ENCODE measurements around the gene CLDN1. TPM values are rescaled to one million over a fixed set of nuclear protein-coding genes. Genes with fewer than 3 reads are reported as not detected.

Gene CLDN1
- total RNA-seq, 1 donor from 2014 or later = 11.4 TPM

DNA sequence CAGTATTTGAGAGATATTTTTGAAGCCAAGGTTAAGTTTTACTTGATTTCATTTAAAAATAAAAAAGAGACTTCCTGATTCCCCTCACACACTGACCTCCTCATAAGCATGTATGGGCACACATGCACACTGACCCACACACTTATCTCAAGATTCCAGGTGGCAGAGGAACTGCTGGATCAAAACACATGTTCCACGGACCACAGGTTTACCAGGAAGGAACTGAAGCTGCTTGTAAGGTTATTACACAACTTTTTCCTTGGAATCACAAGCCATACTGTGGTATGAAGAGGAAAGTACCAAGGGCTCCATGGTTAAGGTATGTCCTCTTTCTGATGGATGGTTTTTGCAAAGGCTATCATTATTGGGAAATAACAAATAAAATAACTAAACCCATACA lies 7.5 kb downstream of the CLDN1 start:
- TF ChIP-seq, protein P1, sequence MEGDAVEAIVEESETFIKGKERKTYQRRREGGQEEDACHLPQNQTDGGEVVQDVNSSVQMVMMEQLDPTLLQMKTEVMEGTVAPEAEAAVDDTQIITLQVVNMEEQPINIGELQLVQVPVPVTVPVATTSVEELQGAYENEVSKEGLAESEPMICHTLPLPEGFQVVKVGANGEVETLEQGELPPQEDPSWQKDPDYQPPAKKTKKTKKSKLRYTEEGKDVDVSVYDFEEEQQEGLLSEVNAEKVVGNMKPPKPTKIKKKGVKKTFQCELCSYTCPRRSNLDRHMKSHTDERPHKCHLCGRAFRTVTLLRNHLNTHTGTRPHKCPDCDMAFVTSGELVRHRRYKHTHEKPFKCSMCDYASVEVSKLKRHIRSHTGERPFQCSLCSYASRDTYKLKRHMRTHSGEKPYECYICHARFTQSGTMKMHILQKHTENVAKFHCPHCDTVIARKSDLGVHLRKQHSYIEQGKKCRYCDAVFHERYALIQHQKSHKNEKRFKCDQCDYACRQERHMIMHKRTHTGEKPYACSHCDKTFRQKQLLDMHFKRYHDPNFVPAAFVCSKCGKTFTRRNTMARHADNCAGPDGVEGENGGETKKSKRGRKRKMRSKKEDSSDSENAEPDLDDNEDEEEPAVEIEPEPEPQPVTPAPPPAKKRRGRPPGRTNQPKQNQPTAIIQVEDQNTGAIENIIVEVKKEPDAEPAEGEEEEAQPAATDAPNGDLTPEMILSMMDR (IDR thresholded peaks at IDR 0.05; ENCODE audit: unreplicated experiment) = no peak
- H3K9me3 Mint-ChIP-seq = no peaks in the 10 kb centered on the region
- H3K4me3 Mint-ChIP-seq = no peak overlapping the region
- H3K36me3 Mint-ChIP-seq = no peaks in the 10 kb centered on the region
- peaks cover 22% of the 10 kb centered on the region for H3K4me1 Mint-ChIP-seq
- peaks cover 9% of the 10 kb centered on the region for H3K27me3 Mint-ChIP-seq (ENCODE audit: low read depth)
- no peak for DNase-seq (ENCODE audit: low spot score in 2 of 2, unreplicated experiment in 2 of 2)
- H3K27ac Mint-ChIP-seq = no peak overlapping the region

DNA sequence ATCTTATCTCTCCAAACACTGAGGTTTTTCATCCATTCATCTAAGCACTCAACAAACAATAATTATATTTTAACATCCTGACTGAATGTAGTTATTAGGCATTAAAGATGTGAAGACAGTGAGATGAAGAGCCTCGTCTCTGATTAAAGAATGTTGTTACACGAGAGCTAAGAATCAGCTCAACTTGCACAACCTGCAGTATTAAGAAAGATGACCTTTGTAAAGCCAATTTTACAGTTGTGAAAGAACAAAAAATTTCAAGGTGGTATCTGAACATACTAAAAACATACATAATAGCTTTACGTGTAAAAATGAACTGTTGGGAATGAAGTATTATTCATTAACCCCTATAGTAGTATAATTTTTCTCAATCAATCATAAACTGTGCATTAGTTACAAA lies 12.8 kb downstream of the CLDN1 start:
- TF ChIP-seq, protein P1 (IDR thresholded peaks at IDR 0.05; ENCODE audit: unreplicated experiment) = no peak
- Mint-ChIP-seq H3K27me3 (ENCODE audit: low read depth) (no peaks in the 10 kb centered on the region), H3K4me1 (no peaks in the 10 kb centered on the region), H3K4me3 (no peak overlapping the region), H3K36me3 (no peaks in the 10 kb centered on the region), H3K9me3 (no peaks in the 10 kb centered on the region), H3K27ac (no peak overlapping the region)
- no peak for DNase-seq (ENCODE audit: low spot score in 2 of 2, unreplicated experiment in 2 of 2)

DNA sequence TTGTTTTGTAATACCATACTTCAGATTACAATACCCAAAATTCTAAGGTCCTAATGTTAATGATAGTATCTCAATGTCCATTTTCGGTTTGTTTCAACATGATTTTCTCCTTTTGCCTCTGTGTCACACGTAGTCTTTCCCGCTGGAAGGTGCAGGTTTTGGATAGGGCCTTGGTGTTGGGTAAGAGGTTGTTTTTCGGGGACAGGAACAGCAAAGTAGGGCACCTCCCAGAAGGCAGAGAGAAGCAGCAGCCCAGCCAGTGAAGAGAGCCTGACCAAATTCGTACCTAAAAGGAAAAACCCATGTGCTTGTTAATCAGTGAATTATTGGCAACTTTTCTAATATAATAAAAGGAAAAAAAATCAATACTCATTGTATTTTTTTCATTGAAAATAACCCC lies 14.1 kb downstream of the CLDN1 start:
- no peaks in the 10 kb centered on the region for H3K9me3 Mint-ChIP-seq
- no peaks in the 10 kb centered on the region for H3K27me3 Mint-ChIP-seq (ENCODE audit: low read depth)
- DNase-seq (ENCODE audit: low spot score in 2 of 2, unreplicated experiment in 2 of 2) = no peak
- peaks cover 4% of the 10 kb centered on the region for H3K4me1 Mint-ChIP-seq
- TF ChIP-seq, protein P1 (IDR thresholded peaks at IDR 0.05; ENCODE audit: unreplicated experiment) = no peak
- no peak overlapping the region for H3K4me3 Mint-ChIP-seq
- H3K27ac Mint-ChIP-seq = no peak overlapping the region
- H3K36me3 Mint-ChIP-seq = no peaks in the 10 kb centered on the region

DNA sequence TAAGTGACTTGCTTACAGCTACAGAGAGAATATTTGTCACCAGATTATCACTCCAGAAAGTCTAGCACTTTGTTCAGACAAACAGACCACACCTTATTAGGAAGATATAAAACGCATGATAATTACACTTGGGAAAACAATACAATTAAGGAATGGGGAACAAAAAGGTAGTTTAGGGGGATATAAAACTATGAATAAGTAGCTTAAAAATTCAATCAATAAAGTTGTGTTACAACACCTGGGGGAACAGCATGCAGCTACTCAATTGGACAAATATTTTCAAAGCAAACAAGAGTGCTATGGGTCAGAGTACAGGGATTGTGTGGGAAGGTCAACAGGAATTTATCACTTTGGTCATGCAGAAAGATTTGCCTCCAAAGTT lies 15.1 kb downstream of the CLDN1 start:
- TF ChIP-seq, protein P1 (IDR thresholded peaks at IDR 0.05; ENCODE audit: unreplicated experiment) = no peak
- Mint-ChIP-seq H3K4me3 (no peak overlapping the region), H3K27ac (no peak overlapping the region), H3K27me3 (ENCODE audit: low read depth) (no peaks in the 10 kb centered on the region), H3K36me3 (no peaks in the 10 kb centered on the region), H3K9me3 (no peaks in the 10 kb centered on the region), H3K4me1 (peaks cover 6% of the 10 kb centered on the region)
- no peak for DNase-seq (ENCODE audit: low spot score in 2 of 2, unreplicated experiment in 2 of 2)

DNA sequence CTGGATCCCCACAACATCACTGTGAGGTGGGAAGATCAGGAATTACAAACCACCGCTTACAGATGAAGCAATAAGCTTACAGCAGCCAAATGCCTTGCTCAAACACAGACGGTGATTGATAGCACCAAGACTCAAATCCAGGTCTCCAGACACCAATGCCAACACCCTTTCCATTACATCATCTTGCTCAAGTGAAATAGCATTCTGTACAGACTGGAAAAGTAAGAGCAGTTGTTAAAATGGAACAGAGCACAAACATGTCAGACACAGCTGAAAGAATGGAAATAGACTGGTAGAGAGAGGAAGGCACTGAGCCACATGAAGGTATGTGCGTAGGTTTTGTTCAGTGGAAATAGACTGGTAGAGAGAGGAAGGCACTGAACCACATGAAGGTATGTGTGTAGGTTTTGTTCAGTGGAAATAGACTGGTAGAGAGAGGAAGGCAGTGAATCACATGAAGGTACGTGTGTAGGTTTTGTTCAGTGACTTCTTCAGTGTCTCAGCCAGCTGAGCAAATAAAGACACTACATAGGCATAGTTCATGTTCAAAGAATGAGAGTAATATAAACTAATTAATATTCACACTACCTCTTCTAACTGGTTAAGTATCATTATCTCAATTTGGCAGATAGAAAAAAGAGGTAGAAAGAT lies 15.6 kb downstream of the CLDN1 start:
- no peaks in the 10 kb centered on the region for H3K36me3 Mint-ChIP-seq
- no peak overlapping the region for H3K4me3 Mint-ChIP-seq
- no peak for DNase-seq (ENCODE audit: low spot score in 2 of 2, unreplicated experiment in 2 of 2)
- peaks cover 10% of the 10 kb centered on the region for H3K4me1 Mint-ChIP-seq
- no peaks in the 10 kb centered on the region for H3K9me3 Mint-ChIP-seq
- no peak overlapping the region for H3K27ac Mint-ChIP-seq
- no peaks in the 10 kb centered on the region for H3K27me3 Mint-ChIP-seq (ENCODE audit: low read depth)
- TF ChIP-seq, protein P1 (IDR thresholded peaks at IDR 0.05; ENCODE audit: unreplicated experiment) = no peak

DNA sequence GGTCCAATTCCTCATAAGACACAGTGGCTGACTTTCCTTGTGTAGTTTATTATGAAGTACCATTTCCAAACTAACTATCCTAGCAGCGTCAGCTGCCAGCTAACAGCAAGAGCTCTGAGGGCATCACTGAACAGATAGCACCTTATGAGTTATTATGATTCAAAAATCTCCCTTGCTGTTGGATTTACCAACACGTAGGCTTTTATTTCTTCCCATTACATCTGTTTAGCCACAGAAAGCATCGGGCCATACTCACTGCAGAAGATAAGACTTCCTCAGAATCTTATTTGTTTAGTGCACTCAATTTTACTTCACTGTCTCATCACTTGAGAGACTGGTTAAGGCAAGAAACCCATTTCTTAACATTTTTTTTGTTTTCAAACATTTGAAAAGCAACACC lies 16.2 kb downstream of the CLDN1 start:
- H3K27ac Mint-ChIP-seq = no peak overlapping the region

More for the DNA sequence above, 16.2 kb downstream of the CLDN1 start:
- Mint-ChIP-seq H3K27me3 (ENCODE audit: low read depth) (no peaks in the 10 kb centered on the region), H3K4me1 (peaks cover 13% of the 10 kb centered on the region), H3K9me3 (no peaks in the 10 kb centered on the region), H3K36me3 (no peaks in the 10 kb centered on the region), H3K4me3 (no peak overlapping the region)
- TF ChIP-seq, protein P1 (IDR thresholded peaks at IDR 0.05; ENCODE audit: unreplicated experiment) = no peak
- no peak for DNase-seq (ENCODE audit: low spot score in 2 of 2, unreplicated experiment in 2 of 2)

Data from mesothelial cell of epicardium (in vitro differentiated cells).